GM19043 (cell line): Measurements from ENCODE around the gene ADAM23.

ENCODE experiments used
- ATAC-seq: cut with Tn5 transposase; IDR thresholded peaks from one replicate; pipeline ENCODE4 v1.9.1; 2021; ENCODE audit warnings: low read depth; ENCODE audit not compliant: unreplicated experiment

The ADAM23 gene

GRCh38 chr2:206494061-206494460 is 50.7 kb downstream of the ADAM23 start:
- ATAC-seq = no peak

- ATAC-seq = no peak
Measured at GRCh38 chr2:206502729-206503128, 59.4 kb downstream of the ADAM23 start.

GRCh38 chr2:206511283-206511682 is 68.0 kb downstream of the ADAM23 start:
- no peak for ATAC-seq

GRCh38 chr2:206512999-206513398 is 69.7 kb downstream of the ADAM23 start:
- no peak for ATAC-seq

- ATAC-seq = no peak
Measured at GRCh38 chr2:206515580-206515979, 72.2 kb downstream of the ADAM23 start.

GRCh38 chr2:206518997-206519396 is 75.7 kb downstream of the ADAM23 start:
- no peak for ATAC-seq

- no peak for ATAC-seq
Measured at GRCh38 chr2:206520450-206520849, 77.1 kb downstream of the ADAM23 start.

GRCh38 chr2:206521115-206521514 is 77.8 kb downstream of the ADAM23 start:
- no peak for ATAC-seq

GRCh38 chr2:206521612-206522011 is 78.3 kb downstream of the ADAM23 start:
- no peak for ATAC-seq

GRCh38 chr2:206526416-206526815 is 83.1 kb downstream of the ADAM23 start:
- ATAC-seq = no peak

GRCh38 chr2:206527153-206527552 is 83.8 kb downstream of the ADAM23 start:
- no peak for ATAC-seq

GRCh38 chr2:206530727-206531126 is 87.4 kb downstream of the ADAM23 start:
- ATAC-seq = no peak

- ATAC-seq = no peak
Measured at GRCh38 chr2:206531996-206532543, 88.7 kb downstream of the ADAM23 start.

- no peak for ATAC-seq
Measured at GRCh38 chr2:206533977-206534376, 90.6 kb downstream of the ADAM23 start.

- no peak for ATAC-seq
Measured at GRCh38 chr2:206535260-206535986, 92.1 kb downstream of the ADAM23 start.

GRCh38 chr2:206540757-206541156 is 97.4 kb downstream of the ADAM23 start:
- no peak for ATAC-seq

GRCh38 chr2:206543073-206543472 is 99.7 kb downstream of the ADAM23 start:
- ATAC-seq = no peak

GRCh38 chr2:206548383-206548782 is 105.1 kb downstream of the ADAM23 start:
- ATAC-seq = no peak

GRCh38 chr2:206555721-206556120 is 112.4 kb downstream of the ADAM23 start:
- ATAC-seq = no peak

GRCh38 chr2:206556357-206556949 is 113.1 kb downstream of the ADAM23 start:
- ATAC-seq = peak; percentile 64

- no peak for ATAC-seq
Measured at GRCh38 chr2:206557321-206557720, 114.0 kb downstream of the ADAM23 start.

- no peak for ATAC-seq
Measured at GRCh38 chr2:206558492-206558891, 115.2 kb downstream of the ADAM23 start.
